Renal cortex interstitium (tissue), 11 donors: ENCODE results near the gene DSCAM. TPM values are rescaled to one million over a fixed set of nuclear protein-coding genes. Genes with fewer than 3 reads are reported as not detected.

Source experiments
- DNase-seq, 11 donors: peaks; one replicate each; pipeline ENCODE4 v3.0.0-alpha.2; 2013; ENCODE audit warnings: low read depth in 9 of 11, low spot score in 4 of 11; ENCODE audit errors: extremely low read depth in 1 of 11
- polyA plus RNA-seq, 3 donors: library from polyadenylated mRNA; unstranded; fragments of 120-200 nt; gene quantifications; one replicate each; pipeline ENCODE4 v1.2.1, GENCODE V29; 2013; ENCODE audit not compliant: insufficient read length in 3 of 3

DSCAM gene
- polyA plus RNA-seq, 3 donors: 0.11 TPM; not detected in 2

- DNase-seq: no peak
Observed at GRCh38 chr21:40792691-40793456, 54.1 kb downstream of the DSCAM start.

- no peak for DNase-seq
Observed at GRCh38 chr21:40788635-40789034, 58.3 kb downstream of the DSCAM start.

GRCh38 chr21:40783404-40783803 lies 63.6 kb downstream of the DSCAM start:
- no peak for DNase-seq

- DNase-seq: no peak
Observed at GRCh38 chr21:40770435-40771055, 76.4 kb downstream of the DSCAM start.

GRCh38 chr21:40769231-40769630 lies 77.7 kb downstream of the DSCAM start:
- no peak for DNase-seq

- DNase-seq: no peak
Observed at GRCh38 chr21:40768056-40768455, 78.9 kb downstream of the DSCAM start.

- peak in 3 of 11 donors; percentile 6 to 9 (median 8) for DNase-seq
Observed at GRCh38 chr21:40766381-40766780, 80.6 kb downstream of the DSCAM start.

GRCh38 chr21:40765811-40766210 lies 81.1 kb downstream of the DSCAM start:
- peak in 3 of 11 donors; percentile 1 to 9 (median 7) for DNase-seq

- no peak for DNase-seq
Observed at GRCh38 chr21:40760821-40761220, 86.1 kb downstream of the DSCAM start.

GRCh38 chr21:40759061-40759460 lies 87.9 kb downstream of the DSCAM start:
- no peak for DNase-seq

GRCh38 chr21:40757366-40757765 lies 89.6 kb downstream of the DSCAM start:
- DNase-seq: no peak

GRCh38 chr21:40754466-40754865 lies 92.5 kb downstream of the DSCAM start:
- DNase-seq: no peak

- no peak for DNase-seq
Observed at GRCh38 chr21:40753756-40754155, 93.2 kb downstream of the DSCAM start.

GRCh38 chr21:40752125-40752524 lies 94.8 kb downstream of the DSCAM start:
- DNase-seq: peak in 7 of 11 donors; percentile 1 to 36 (median 22)

- DNase-seq: no peak
Observed at GRCh38 chr21:40751221-40751620, 95.7 kb downstream of the DSCAM start.

GRCh38 chr21:40736145-40736544 lies 110.8 kb downstream of the DSCAM start:
- no peak for DNase-seq

GRCh38 chr21:40733024-40733397 lies 113.9 kb downstream of the DSCAM start:
- no peak for DNase-seq

- DNase-seq: no peak
Observed at GRCh38 chr21:40732253-40733023, 114.5 kb downstream of the DSCAM start.

GRCh38 chr21:40731206-40731605 lies 115.8 kb downstream of the DSCAM start:
- DNase-seq: no peak

GRCh38 chr21:40730426-40730800 lies 116.5 kb downstream of the DSCAM start:
- DNase-seq: no peak
